HAP-1 (cell line): ENCODE data around the gene RHBDD1.

Experiments
- DNase-seq, 2 experiments: peaks; one replicate each; pipeline ENCODE4 v3.0.0-alpha.2; 2016 to 2020; ENCODE audit warnings: low spot score in 2 of 2
- H3K27me3 ChIP-seq: fragments of 250-450 bp; sonication (Bioruptor Pico); 2 replicates; pipeline ENCODE4 v1.5.1; 2020; ENCODE audit warnings: low read depth, mild to moderate bottlenecking, moderate library complexity
- H3K36me3 ChIP-seq: fragments of 250-450 bp; sonication (Bioruptor Pico); replicated peaks from 2 replicates; pipeline ENCODE4 v1.5.1; 2020; ENCODE audit warnings: mild to moderate bottlenecking
- H3K4me1 ChIP-seq: fragments of 250-450 bp; sonication (Bioruptor Pico); 2 replicates; pipeline ENCODE4 v1.5.1; 2020; ENCODE audit warnings: mild to moderate bottlenecking
- H3K4me3 ChIP-seq: fragments of 250-450 bp; sonication (Bioruptor Pico); 2 replicates; pipeline ENCODE4 v1.5.1; 2020; ENCODE audit warnings: mild to moderate bottlenecking, moderate library complexity
- H3K9me3 ChIP-seq: fragments of 250-450 bp; sonication (Bioruptor Pico); 2 replicates; pipeline ENCODE4 v1.5.1; 2020; ENCODE audit warnings: mild to moderate bottlenecking, moderate library complexity
- in situ Hi-C: fragments of 300-500 bp; cut with MboI; formaldehyde crosslinking; loops from 3 replicates; pipeline ENCODE4 v1.14.3; 2020; ENCODE audit warnings: low sequenced_read_pairs, inconsistent platforms, mixed read lengths

RHBDD1 gene

GRCh38 chr2:226909836-226910235 lies 74.0 kb downstream of the RHBDD1 start:
- H3K4me1 ChIP-seq: no peaks in the 10 kb centered on the region
- H3K27me3 ChIP-seq: peaks cover 14% of the 10 kb centered on the region; the same call in 1 of the 2 replicates
- H3K36me3 ChIP-seq: no peaks in the 10 kb centered on the region
- no peak overlapping the region for H3K4me3 ChIP-seq
- no peak for DNase-seq
- in situ Hi-C loops: no loop called here
- H3K9me3 ChIP-seq: no peaks in the 10 kb centered on the region

GRCh38 chr2:226910384-226910783 lies 74.5 kb downstream of the RHBDD1 start:
- no peaks in the 10 kb centered on the region for H3K36me3 ChIP-seq
- no peaks in the 10 kb centered on the region for H3K4me1 ChIP-seq
- H3K27me3 ChIP-seq: peaks cover 14% of the 10 kb centered on the region; the same call in 1 of the 2 replicates
- H3K4me3 ChIP-seq: no peak overlapping the region
- in situ Hi-C loops: no loop called here
- no peaks in the 10 kb centered on the region for H3K9me3 ChIP-seq
- no peak for DNase-seq

GRCh38 chr2:226911932-226912331 lies 76.1 kb downstream of the RHBDD1 start:
- in situ Hi-C loops: no loop called here
- no peak for DNase-seq

GRCh38 chr2:226913641-226914040 lies 77.8 kb downstream of the RHBDD1 start:
- H3K27me3 ChIP-seq: peaks cover 5% of the 10 kb centered on the region; the same call in 1 of the 2 replicates
- no peak for DNase-seq
- no peaks in the 10 kb centered on the region for H3K4me1 ChIP-seq
- no peaks in the 10 kb centered on the region for H3K36me3 ChIP-seq
- no peaks in the 10 kb centered on the region for H3K9me3 ChIP-seq
- no peak overlapping the region for H3K4me3 ChIP-seq
- in situ Hi-C loops: no loop called here

More at GRCh38 chr2:226911932-226912331, 76.1 kb downstream of the RHBDD1 start:
- no peaks in the 10 kb centered on the region for H3K4me1 ChIP-seq
- H3K4me3 ChIP-seq: no peak overlapping the region
- no peaks in the 10 kb centered on the region for H3K9me3 ChIP-seq
- H3K27me3 ChIP-seq: peaks cover 11% of the 10 kb centered on the region; the same call in 1 of the 2 replicates
- no peaks in the 10 kb centered on the region for H3K36me3 ChIP-seq

- Histone ChIP-seq H3K36me3 (no peaks in the 10 kb centered on the region), H3K9me3 (no peaks in the 10 kb centered on the region), H3K4me1 (no peaks in the 10 kb centered on the region), H3K4me3 (no peak overlapping the region), H3K27me3 (peaks cover 5% of the 10 kb centered on the region; the same call in 1 of the 2 replicates)
- in situ Hi-C loops: no loop called here
- no peak for DNase-seq
Measured at GRCh38 chr2:226915846-226916360, 80.0 kb downstream of the RHBDD1 start.

- in situ Hi-C loops: no loop called here
- no peak for DNase-seq
- Histone ChIP-seq H3K27me3 (peaks cover 5% of the 10 kb centered on the region; the same call in 1 of the 2 replicates), H3K36me3 (no peaks in the 10 kb centered on the region), H3K4me3 (no peak overlapping the region), H3K4me1 (no peaks in the 10 kb centered on the region), H3K9me3 (no peaks in the 10 kb centered on the region)
Measured at GRCh38 chr2:226916669-226917068, 80.8 kb downstream of the RHBDD1 start.

GRCh38 chr2:226932443-226932842 lies 96.6 kb downstream of the RHBDD1 start:
- Histone ChIP-seq H3K27me3 (no peaks in the 10 kb centered on the region; the same call in none of the 2 replicates), H3K36me3 (no peaks in the 10 kb centered on the region), H3K9me3 (no peaks in the 10 kb centered on the region), H3K4me1 (no peaks in the 10 kb centered on the region), H3K4me3 (no peak overlapping the region)
- in situ Hi-C loops: no loop called here
- no peak for DNase-seq

- H3K27me3 ChIP-seq: no peaks in the 10 kb centered on the region; the same call in none of the 2 replicates
- in situ Hi-C loops: no loop called here
- H3K4me3 ChIP-seq: no peak overlapping the region
- H3K36me3 ChIP-seq: no peaks in the 10 kb centered on the region
- H3K9me3 ChIP-seq: no peaks in the 10 kb centered on the region
- DNase-seq: no peak
- H3K4me1 ChIP-seq: no peaks in the 10 kb centered on the region
Measured at GRCh38 chr2:226934546-226935201, 98.8 kb downstream of the RHBDD1 start.

GRCh38 chr2:226943862-226944620 lies 108.2 kb downstream of the RHBDD1 start:
- H3K36me3 ChIP-seq: no peaks in the 10 kb centered on the region
- H3K27me3 ChIP-seq: no peaks in the 10 kb centered on the region; the same call in 1 of the 2 replicates
- no peak for DNase-seq
- in situ Hi-C loops: no loop called here
- no peaks in the 10 kb centered on the region for H3K9me3 ChIP-seq
- no peak overlapping the region for H3K4me3 ChIP-seq
- H3K4me1 ChIP-seq: no peaks in the 10 kb centered on the region

- no peaks in the 10 kb centered on the region for H3K9me3 ChIP-seq
- in situ Hi-C loops: no loop called here
- H3K4me3 ChIP-seq: no peak overlapping the region
Measured at GRCh38 chr2:226953206-226953605, 117.4 kb downstream of the RHBDD1 start.

GRCh38 chr2:226953826-226954225 lies 118.0 kb downstream of the RHBDD1 start:
- H3K36me3 ChIP-seq: no peaks in the 10 kb centered on the region
- no peak overlapping the region for H3K4me3 ChIP-seq
- in situ Hi-C loops: no loop called here
- no peaks in the 10 kb centered on the region for H3K9me3 ChIP-seq
- no peaks in the 10 kb centered on the region for H3K27me3 ChIP-seq
- DNase-seq: no peak
- H3K4me1 ChIP-seq: no peaks in the 10 kb centered on the region

More at GRCh38 chr2:226953206-226953605, 117.4 kb downstream of the RHBDD1 start:
- H3K36me3 ChIP-seq: no peaks in the 10 kb centered on the region
- no peaks in the 10 kb centered on the region for H3K27me3 ChIP-seq
- no peak for DNase-seq
- no peaks in the 10 kb centered on the region for H3K4me1 ChIP-seq

- Histone ChIP-seq H3K4me3 (no peak overlapping the region), H3K27me3 (no peaks in the 10 kb centered on the region), H3K4me1 (no peaks in the 10 kb centered on the region), H3K36me3 (no peaks in the 10 kb centered on the region), H3K9me3 (no peaks in the 10 kb centered on the region)
- DNase-seq: no peak
- in situ Hi-C loops: no loop called here
Measured at GRCh38 chr2:226956659-226957058, 120.8 kb downstream of the RHBDD1 start.

- DNase-seq: no peak
- peaks cover 4% of the 10 kb centered on the region; the same call in 1 of the 2 replicates for H3K27me3 ChIP-seq
- H3K4me3 ChIP-seq: no peak overlapping the region
- no peaks in the 10 kb centered on the region for H3K36me3 ChIP-seq
- H3K9me3 ChIP-seq: no peaks in the 10 kb centered on the region
- in situ Hi-C loops: no loop called here
- no peaks in the 10 kb centered on the region for H3K4me1 ChIP-seq
Measured at GRCh38 chr2:226959418-226959817, 123.6 kb downstream of the RHBDD1 start.
